H1 (cell line): ENCODE measurements around the gene PLEKHA1.

Source experiments
- CEBPB ChIP-seq: IDR thresholded peaks from 2 replicates; pipeline ENCODE4 v1.6.1; 2012; ENCODE audit warnings: low read depth, low read length
- CTCF ChIP-seq, 3 experiments: IDR thresholded peaks; 1 replicate in 2 of 3; 2 replicates in 1 of 3; pipeline versions ENCODE4 v1.5.1 to v1.6.1; 2011; ENCODE audit warnings: low read length in 3 of 3, mild to moderate bottlenecking in 3 of 3, inconsistent platforms in 2 of 3, low read depth in 1 of 3, moderate library complexity in 1 of 3; ENCODE audit not compliant: insufficient read depth in 1 of 3; ENCODE audit errors: control extremely low read depth in 1 of 3
- EGR1 ChIP-seq: IDR thresholded peaks from 2 replicates; pipeline ENCODE4 v1.6.1; 2011; ENCODE audit warnings: low read depth, low read length, borderline replicate concordance
- POLR2A ChIP-seq, 2 experiments: IDR thresholded peaks; 1 replicate in 1 of 2; 2 replicates in 1 of 2; pipeline ENCODE4 v1.6.1; 2011; ENCODE audit warnings: low read depth in 2 of 2, low read length in 2 of 2, mild to moderate bottlenecking in 2 of 2; ENCODE audit errors: control extremely low read depth in 1 of 2
- POLR2AphosphoS5 ChIP-seq: IDR thresholded peaks from 2 replicates; pipeline ENCODE4 v1.6.1; 2011; ENCODE audit warnings: low read depth, low read length
- SP2 ChIP-seq: IDR thresholded peaks from 2 replicates; pipeline ENCODE4 v1.6.1; 2012; ENCODE audit warnings: mild to moderate bottlenecking, low read length, inconsistent platforms
- TCF12 ChIP-seq: IDR thresholded peaks from 2 replicates; pipeline ENCODE4 v1.6.1; 2011; ENCODE audit warnings: low read depth, mild to moderate bottlenecking, low read length
- YY1 ChIP-seq: IDR thresholded peaks from 2 replicates; pipeline ENCODE4 v1.6.1; 2011; ENCODE audit warnings: low read depth, mild to moderate bottlenecking, low read length

GRCh38 chr10:122392835-122393234, 18.3 kb downstream of the PLEKHA1 start:
- no peak for TF ChIP-seq CTCF (IDR thresholded peaks at IDR 0.05; ENCODE audit: control extremely low read depth in 1 of 3, insufficient read depth in 1 of 3, low read depth in 1 of 3, low read length in 3 of 3)
- TF ChIP-seq EGR1: no peak
- TF ChIP-seq SP2: no peak
- TF ChIP-seq POLR2AphosphoS5: no peak
- TF ChIP-seq POLR2A (IDR thresholded peaks at IDR 0.05; ENCODE audit: control extremely low read depth in 1 of 2, low read depth in 2 of 2, low read length in 2 of 2): no peak
- TF ChIP-seq YY1: no peak
- no peak for TF ChIP-seq CEBPB
- no peak for TF ChIP-seq TCF12
